DOHH2 (cell line): ENCODE measurements around the gene SLCO3A1.

Experiments used
- H3F3A ChIP-seq: fragments of 200-600 bp; sonication (generic), shearing (Covaris generic); 2 replicates; pipeline ENCODE4 v1.6.0; 2016; ENCODE audit warnings: antibody characterized with exemption, mild to moderate bottlenecking; ENCODE audit not compliant: control insufficient read depth, insufficient read depth
- H3K27ac ChIP-seq: fragments of 200-600 bp; sonication (generic); 2 replicates; pipeline ENCODE4 v1.5.1; 2014; ENCODE audit warnings: low read depth, mild to moderate bottlenecking, low read length, moderate library complexity
- H3K27me3 ChIP-seq: fragments of 200-600 bp; sonication (generic); 2 replicates; pipeline ENCODE4 v1.6.1; 2014; ENCODE audit warnings: mild to moderate bottlenecking, low read length, mixed read lengths; ENCODE audit not compliant: control insufficient read depth
- H3K36me3 ChIP-seq: fragments of 200-600 bp; sonication (generic); 2 replicates; pipeline ENCODE4 v1.6.1; 2014; ENCODE audit warnings: mild to moderate bottlenecking, low read length, moderate library complexity, mixed read lengths; ENCODE audit not compliant: control insufficient read depth
- H3K4me1 ChIP-seq: fragments of 200-600 bp; sonication (generic); 2 replicates; pipeline ENCODE4 v1.6.1; 2014; ENCODE audit warnings: mild to moderate bottlenecking, low read length, mixed read lengths; ENCODE audit not compliant: control insufficient read depth
- H3K4me2 ChIP-seq: fragments of 200-600 bp; sonication (generic); 2 replicates; pipeline ENCODE4 v1.6.0; 2014; ENCODE audit warnings: mild to moderate bottlenecking, low read length, moderate library complexity
- H3K4me3 ChIP-seq: fragments of 200-600 bp; sonication (generic); 2 replicates; pipeline ENCODE4 v1.5.1; 2014; ENCODE audit warnings: mild to moderate bottlenecking, low read length, mixed read lengths
- H3K79me2 ChIP-seq: fragments of 200-600 bp; sonication (generic); 2 replicates; pipeline ENCODE4 v1.6.1; 2014; ENCODE audit warnings: mild to moderate bottlenecking, low read length, mixed read lengths; ENCODE audit not compliant: control insufficient read depth
- H3K9me2 ChIP-seq: fragments of 200-600 bp; sonication (generic); replicated peaks from 2 replicates; pipeline ENCODE4 v1.6.1; 2014; ENCODE audit warnings: mild to moderate bottlenecking, low read length, mixed read lengths; ENCODE audit not compliant: control insufficient read depth
- H3K9me3 ChIP-seq: fragments of 200-600 bp; sonication (generic); 2 replicates; pipeline ENCODE4 v1.6.1; 2014; ENCODE audit warnings: antibody characterized with exemption, low read length, mixed read lengths; ENCODE audit not compliant: control insufficient read depth, insufficient read depth
- H4K20me1 ChIP-seq: fragments of 200-600 bp; sonication (generic); 2 replicates; pipeline ENCODE4 v1.6.0; 2014; ENCODE audit warnings: low read depth, mild to moderate bottlenecking, antibody characterized with exemption, low read length, moderate library complexity; ENCODE audit not compliant: control insufficient read depth, insufficient read depth
- EZH2phosphoT487 ChIP-seq: fragments of 200-600 bp; sonication (generic); IDR thresholded peaks from 2 replicates; pipeline ENCODE4 v1.6.1; 2017; ENCODE audit warnings: borderline replicate concordance, mild to moderate bottlenecking, antibody characterized with exemption, low read length, moderate library complexity, mixed read lengths
- TF ChIP-seq, protein P1 (sequence below): fragments of 200-600 bp; sonication (generic); IDR thresholded peaks from one replicate; pipeline ENCODE4 v1.5.1; 2014; ENCODE audit warnings: antibody characterized with exemption, mild to moderate bottlenecking, low read depth, low read length; ENCODE audit not compliant: poor library complexity, severe bottlenecking

SLCO3A1 gene

DNA sequence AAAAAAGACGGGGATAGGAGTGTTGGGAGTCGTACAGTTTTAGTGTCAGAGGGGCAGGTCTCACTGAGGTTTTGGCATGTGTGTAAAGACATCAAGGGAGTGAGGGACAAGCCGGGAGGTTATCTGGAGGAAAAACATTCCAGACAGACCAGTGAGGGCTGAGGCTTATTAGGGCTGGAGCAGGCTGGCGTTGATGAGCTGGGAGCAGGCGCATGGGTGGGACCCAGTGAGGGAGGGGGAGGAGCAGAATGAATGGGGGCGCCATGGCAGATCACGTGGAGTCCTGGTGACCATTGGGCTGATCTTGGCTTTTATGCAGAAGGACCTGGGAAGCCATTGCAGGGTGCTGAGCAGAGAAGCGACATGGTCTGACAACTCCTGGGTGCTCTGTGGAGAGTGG, 180.2 kb downstream of the SLCO3A1 start:
- no peaks in the 10 kb centered on the region for H3K9me2 ChIP-seq
- TF ChIP-seq, protein P1, sequence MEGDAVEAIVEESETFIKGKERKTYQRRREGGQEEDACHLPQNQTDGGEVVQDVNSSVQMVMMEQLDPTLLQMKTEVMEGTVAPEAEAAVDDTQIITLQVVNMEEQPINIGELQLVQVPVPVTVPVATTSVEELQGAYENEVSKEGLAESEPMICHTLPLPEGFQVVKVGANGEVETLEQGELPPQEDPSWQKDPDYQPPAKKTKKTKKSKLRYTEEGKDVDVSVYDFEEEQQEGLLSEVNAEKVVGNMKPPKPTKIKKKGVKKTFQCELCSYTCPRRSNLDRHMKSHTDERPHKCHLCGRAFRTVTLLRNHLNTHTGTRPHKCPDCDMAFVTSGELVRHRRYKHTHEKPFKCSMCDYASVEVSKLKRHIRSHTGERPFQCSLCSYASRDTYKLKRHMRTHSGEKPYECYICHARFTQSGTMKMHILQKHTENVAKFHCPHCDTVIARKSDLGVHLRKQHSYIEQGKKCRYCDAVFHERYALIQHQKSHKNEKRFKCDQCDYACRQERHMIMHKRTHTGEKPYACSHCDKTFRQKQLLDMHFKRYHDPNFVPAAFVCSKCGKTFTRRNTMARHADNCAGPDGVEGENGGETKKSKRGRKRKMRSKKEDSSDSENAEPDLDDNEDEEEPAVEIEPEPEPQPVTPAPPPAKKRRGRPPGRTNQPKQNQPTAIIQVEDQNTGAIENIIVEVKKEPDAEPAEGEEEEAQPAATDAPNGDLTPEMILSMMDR, result no peak
- TF ChIP-seq EZH2phosphoT487, result no peak
- H3K4me3 ChIP-seq, result no peak overlapping the region
- H3K36me3 ChIP-seq, result no peaks in the 10 kb centered on the region
- H3K4me2 ChIP-seq, result no peak overlapping the region
- no peaks in the 10 kb centered on the region for H3K9me3 ChIP-seq
- no peak overlapping the region for H3K27ac ChIP-seq
- no peaks in the 10 kb centered on the region for H3K27me3 ChIP-seq
- H3K79me2 ChIP-seq, result no peaks in the 10 kb centered on the region
- H3F3A ChIP-seq, result no peaks in the 10 kb centered on the region
- H4K20me1 ChIP-seq, result no peaks in the 10 kb centered on the region
- H3K4me1 ChIP-seq, result no peaks in the 10 kb centered on the region

DNA sequence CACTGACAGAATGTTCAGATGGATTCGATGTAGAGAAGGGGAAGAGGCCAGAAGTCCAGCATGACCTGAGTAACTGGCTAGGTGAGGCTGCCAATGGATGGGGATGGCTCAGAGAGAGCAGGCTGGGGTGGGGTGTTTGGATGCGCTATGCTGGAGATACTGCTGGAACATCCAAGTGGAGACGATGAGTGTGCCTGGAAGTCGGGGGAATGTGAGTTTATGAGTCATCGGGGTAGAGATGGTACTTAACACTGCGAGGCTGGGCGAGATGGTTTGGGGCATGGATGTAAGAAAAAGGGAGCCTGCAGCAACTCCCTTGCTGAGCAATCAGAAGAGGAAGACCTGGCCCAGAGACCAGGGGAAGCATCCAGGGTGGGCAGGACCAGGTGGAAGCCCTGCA, 180.7 kb downstream of the SLCO3A1 start:
- Histone ChIP-seq H4K20me1 (no peaks in the 10 kb centered on the region), H3K4me3 (no peak overlapping the region), H3K27ac (no peak overlapping the region), H3F3A (no peaks in the 10 kb centered on the region), H3K36me3 (no peaks in the 10 kb centered on the region), H3K4me1 (no peaks in the 10 kb centered on the region), H3K9me2 (no peaks in the 10 kb centered on the region), H3K4me2 (no peak overlapping the region), H3K9me3 (no peaks in the 10 kb centered on the region), H3K27me3 (no peaks in the 10 kb centered on the region), H3K79me2 (no peaks in the 10 kb centered on the region)
- TF ChIP-seq, protein P1, result no peak
- TF ChIP-seq EZH2phosphoT487, result no peak

DNA sequence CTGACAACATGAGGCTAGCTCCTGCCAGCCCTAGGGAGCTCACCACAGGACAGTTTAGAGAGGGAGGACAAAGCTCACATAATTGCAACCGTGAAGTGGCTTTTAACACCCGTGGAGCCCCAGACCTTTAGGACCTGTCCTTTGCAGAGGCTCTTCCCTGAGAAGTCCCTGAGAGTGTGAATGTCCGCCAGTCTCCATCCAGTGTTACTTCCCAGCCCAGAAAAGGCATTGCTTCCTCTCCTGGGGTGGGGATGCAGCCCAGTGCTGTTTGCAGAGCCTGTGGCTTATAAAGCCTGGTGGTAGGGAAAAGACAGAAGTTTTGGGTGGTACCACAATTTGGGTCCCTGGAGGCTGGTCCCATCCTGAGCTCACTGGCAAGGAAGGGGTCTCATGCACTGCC, 182.0 kb downstream of the SLCO3A1 start:
- Histone ChIP-seq H3K4me1 (no peaks in the 10 kb centered on the region), H4K20me1 (no peaks in the 10 kb centered on the region), H3K4me3 (no peak overlapping the region), H3F3A (no peaks in the 10 kb centered on the region), H3K36me3 (no peaks in the 10 kb centered on the region), H3K4me2 (no peak overlapping the region), H3K9me2 (no peaks in the 10 kb centered on the region), H3K27ac (no peak overlapping the region), H3K9me3 (no peaks in the 10 kb centered on the region), H3K79me2 (no peaks in the 10 kb centered on the region), H3K27me3 (no peaks in the 10 kb centered on the region)
- TF ChIP-seq, protein P1, result no peak
- TF ChIP-seq EZH2phosphoT487, result no peak

DNA sequence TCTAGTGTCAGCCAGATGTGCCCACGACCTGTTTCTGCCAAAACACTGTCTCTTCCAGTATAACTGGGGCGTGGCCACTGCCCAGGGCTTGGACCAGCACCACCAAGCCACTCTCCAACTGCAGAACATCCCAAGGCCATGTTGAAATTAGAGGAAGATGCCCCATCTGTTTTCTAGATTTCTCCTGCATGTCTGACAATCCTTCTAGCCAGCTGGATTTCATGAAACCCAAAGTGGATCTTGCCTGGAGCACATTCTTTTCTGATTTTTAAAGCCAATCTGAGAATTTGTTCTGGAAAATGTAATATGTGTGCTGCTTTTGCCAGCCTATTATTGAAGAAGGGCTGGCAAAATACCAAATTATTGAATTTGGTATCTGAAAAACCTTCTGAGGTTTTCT, 182.5 kb downstream of the SLCO3A1 start:
- TF ChIP-seq, protein P1, result no peak
- no peak for TF ChIP-seq EZH2phosphoT487
- no peaks in the 10 kb centered on the region for H3F3A ChIP-seq
- H3K4me1 ChIP-seq, result no peaks in the 10 kb centered on the region
- H4K20me1 ChIP-seq, result no peaks in the 10 kb centered on the region
- H3K4me3 ChIP-seq, result no peak overlapping the region
- H3K27ac ChIP-seq, result no peak overlapping the region
- no peaks in the 10 kb centered on the region for H3K9me3 ChIP-seq
- no peaks in the 10 kb centered on the region for H3K79me2 ChIP-seq
- no peaks in the 10 kb centered on the region for H3K9me2 ChIP-seq
- H3K4me2 ChIP-seq, result no peak overlapping the region
- H3K36me3 ChIP-seq, result no peaks in the 10 kb centered on the region
- H3K27me3 ChIP-seq, result no peaks in the 10 kb centered on the region
